A673 (cell line): ENCODE measurements around the gene B4GALT4. TPM values are rescaled to one million over a fixed set of nuclear protein-coding genes. Genes with fewer than 3 reads are reported as not detected.
"Not testable (repeated sequence)": the region's sequence is repeated elsewhere in the genome, so short reads cannot be mapped to it uniquely, and the experiment has no call there.

ENCODE experiments used
- BruUV-seq: library from RNA; stranded (reverse); fragments of 400-500 nt; replicated peaks from 2 replicates; lab custom pipeline; 2021; lab: Mats Ljungman, UMichigan
- CTCF ChIA-PET: fragments of 300-600 bp; sonication (Branson Sonifier 250); formaldehyde crosslinking; loops from one replicate; lab custom pipeline; 2022; ENCODE audit warnings: antibody characterized with exemption; lab: Charles Lee
- POLR2A ChIA-PET: fragments of 300-600 bp; sonication (Branson Sonifier 250); formaldehyde crosslinking; loops from one replicate; lab custom pipeline; 2022; ENCODE audit warnings: antibody characterized with exemption; ENCODE audit not compliant: low non-redundant PET; lab: Charles Lee
- DNase-seq: peaks from one replicate; pipeline ENCODE4 v3.0.0-alpha.2; 2015; ENCODE audit warnings: low spot score
- H3K27ac ChIP-seq: fragments of 200-600 bp; sonication (generic); 2 replicates; pipeline ENCODE4 v1.5.1; 2016; ENCODE audit warnings: mixed run types, low read depth, mild to moderate bottlenecking, mixed read lengths, antibody characterized with exemption, low read length; ENCODE audit not compliant: poor library complexity, severe bottlenecking
- H3K27me3 ChIP-seq: fragments of 200-600 bp; sonication (generic); replicated peaks from 2 replicates; pipeline ENCODE4 v1.6.1; 2017; ENCODE audit warnings: mixed run types, low read depth, mild to moderate bottlenecking, mixed read lengths, antibody characterized with exemption, low read length; ENCODE audit not compliant: insufficient read depth, poor library complexity
- H3K36me3 ChIP-seq: fragments of 200-600 bp; sonication (generic); 2 replicates; pipeline ENCODE4 v1.6.1; 2016; ENCODE audit warnings: mixed run types, mild to moderate bottlenecking, mixed read lengths, antibody characterized with exemption, low read length; ENCODE audit not compliant: insufficient read depth, poor library complexity, severe bottlenecking
- H3K4me1 ChIP-seq: fragments of 200-600 bp; sonication (generic); 2 replicates; pipeline ENCODE4 v1.6.1; 2017; ENCODE audit warnings: mixed run types, mild to moderate bottlenecking, mixed read lengths, antibody characterized with exemption, low read length; ENCODE audit not compliant: insufficient read depth, poor library complexity, severe bottlenecking
- H3K4me3 ChIP-seq: fragments of 200-600 bp; sonication (generic); 2 replicates; pipeline ENCODE4 v1.5.1; 2016; ENCODE audit warnings: low read depth, mixed run types, mild to moderate bottlenecking, mixed read lengths, low read length; ENCODE audit not compliant: poor library complexity, severe bottlenecking
- H3K9me3 ChIP-seq: fragments of 200-600 bp; sonication (generic); 2 replicates; pipeline ENCODE4 v1.6.1; 2016; ENCODE audit warnings: mixed run types, low read depth, mild to moderate bottlenecking, mixed read lengths, antibody characterized with exemption, low read length; ENCODE audit not compliant: poor library complexity, severe bottlenecking
- EZH2 ChIP-seq: fragments of 200-600 bp; sonication (generic); IDR thresholded peaks from 2 replicates; pipeline ENCODE4 v1.6.1; 2017; ENCODE audit warnings: borderline replicate concordance, low read depth, mild to moderate bottlenecking, mixed read lengths, antibody characterized with exemption, low read length; ENCODE audit not compliant: poor library complexity, severe bottlenecking
- intact Hi-C: fragments of 100-400 bp; cut with micrococcal nuclease; formaldehyde crosslinking; loops from one replicate; pipeline ENCODE4 v1.10.0; 2022; ENCODE audit not compliant: unreplicated experiment
- total RNA-seq: library from RNA; stranded (reverse); gene quantifications from 2 replicates; pipeline ENCODE4 v1.2.3, GENCODE V29; 2021
- TF ChIP-seq, protein P1 (sequence below): fragments of 300-800, 200-600 bp; sonication (generic); conservative IDR thresholded peaks from 2 replicates; pipeline ENCODE4 v1.5.1; 2017; ENCODE audit warnings: low read depth, mild to moderate bottlenecking, antibody characterized with exemption, low read length, moderate library complexity, mixed read lengths

Gene B4GALT4
- total RNA-seq, 1 experiment from 2014 or later = 10.8 TPM

DNA sequence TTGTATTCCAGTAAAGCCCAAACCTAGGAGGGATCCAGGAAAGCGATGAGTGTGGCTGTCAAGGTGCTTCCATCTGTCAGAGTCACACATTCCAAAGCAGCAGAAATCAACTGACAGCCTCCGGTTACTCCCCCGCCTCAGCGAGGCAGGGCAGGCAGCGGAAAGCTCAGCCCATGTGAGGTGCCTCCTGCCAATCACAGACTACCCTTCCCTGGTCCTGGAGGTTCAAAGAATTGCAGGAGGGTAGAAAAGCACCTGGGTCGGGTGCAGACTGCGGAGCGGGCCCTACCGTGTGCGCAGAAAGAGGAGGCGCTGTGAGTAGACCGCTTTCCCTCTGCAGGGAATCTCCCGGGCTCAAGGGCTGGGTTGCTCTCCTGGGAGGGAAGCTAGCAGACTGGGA is 67.4 kb downstream of the B4GALT4 start, which contains the start of gene UPK1B:
Gene UPK1B, plus strand, starts transcription at position 274 of the 400 bp plus-strand sequence. CDS start 13,144 bp downstream, outside the sequence.
- no peak within 1 kb of the TSS for H3K27ac ChIP-seq
- TF ChIP-seq EZH2 = no peak
- TF ChIP-seq, protein P1, sequence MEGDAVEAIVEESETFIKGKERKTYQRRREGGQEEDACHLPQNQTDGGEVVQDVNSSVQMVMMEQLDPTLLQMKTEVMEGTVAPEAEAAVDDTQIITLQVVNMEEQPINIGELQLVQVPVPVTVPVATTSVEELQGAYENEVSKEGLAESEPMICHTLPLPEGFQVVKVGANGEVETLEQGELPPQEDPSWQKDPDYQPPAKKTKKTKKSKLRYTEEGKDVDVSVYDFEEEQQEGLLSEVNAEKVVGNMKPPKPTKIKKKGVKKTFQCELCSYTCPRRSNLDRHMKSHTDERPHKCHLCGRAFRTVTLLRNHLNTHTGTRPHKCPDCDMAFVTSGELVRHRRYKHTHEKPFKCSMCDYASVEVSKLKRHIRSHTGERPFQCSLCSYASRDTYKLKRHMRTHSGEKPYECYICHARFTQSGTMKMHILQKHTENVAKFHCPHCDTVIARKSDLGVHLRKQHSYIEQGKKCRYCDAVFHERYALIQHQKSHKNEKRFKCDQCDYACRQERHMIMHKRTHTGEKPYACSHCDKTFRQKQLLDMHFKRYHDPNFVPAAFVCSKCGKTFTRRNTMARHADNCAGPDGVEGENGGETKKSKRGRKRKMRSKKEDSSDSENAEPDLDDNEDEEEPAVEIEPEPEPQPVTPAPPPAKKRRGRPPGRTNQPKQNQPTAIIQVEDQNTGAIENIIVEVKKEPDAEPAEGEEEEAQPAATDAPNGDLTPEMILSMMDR = no peak
- no peak for DNase-seq
- intact Hi-C loops = no loop called here
- CTCF ChIA-PET = no interaction called here
- no peaks in the 10 kb centered on the region for H3K4me1 ChIP-seq
- POLR2A ChIA-PET = no interaction called here
- H3K27me3 ChIP-seq = peaks cover 13% of the 10 kb centered on the region
- H3K4me3 ChIP-seq = no peak within 1 kb of the TSS
- no peaks in the 10 kb centered on the region for H3K36me3 ChIP-seq
- H3K9me3 ChIP-seq = no peaks in the 10 kb centered on the region
- BruUV-seq = no TSS peak

DNA sequence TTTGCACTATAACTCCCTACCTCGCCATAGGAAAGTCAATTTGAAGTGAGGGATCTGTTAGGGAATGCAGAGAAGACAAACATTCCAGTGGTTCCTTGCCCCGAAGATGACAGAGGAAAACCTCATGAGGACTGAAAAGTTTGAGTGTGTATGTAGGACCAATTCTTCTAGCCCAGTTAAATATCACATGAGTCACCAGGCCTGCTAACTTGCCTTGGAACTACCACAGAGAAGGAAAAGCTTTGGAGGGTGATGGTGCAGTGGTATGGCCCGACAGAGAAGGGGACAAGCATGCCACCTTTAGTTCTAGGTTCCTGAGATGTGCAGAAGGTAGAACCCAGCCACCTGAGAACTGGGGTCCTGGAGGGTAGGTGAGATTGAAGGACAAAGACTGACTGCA is 69.9 kb downstream of the B4GALT4 start:
- intact Hi-C loops = no loop called here
- no peaks in the 10 kb centered on the region for H3K36me3 ChIP-seq
- CTCF ChIA-PET = no interaction called here
- POLR2A ChIA-PET = no interaction called here
- no peaks in the 10 kb centered on the region for H3K4me1 ChIP-seq
- BruUV-seq = no TSS peak
- no peaks in the 10 kb centered on the region for H3K27me3 ChIP-seq
- TF ChIP-seq, protein P1 = no peak
- TF ChIP-seq EZH2 = no peak
- H3K4me3 ChIP-seq = no peak overlapping the region
- H3K27ac ChIP-seq = no peak overlapping the region
- no peaks in the 10 kb centered on the region for H3K9me3 ChIP-seq
- no peak for DNase-seq

DNA sequence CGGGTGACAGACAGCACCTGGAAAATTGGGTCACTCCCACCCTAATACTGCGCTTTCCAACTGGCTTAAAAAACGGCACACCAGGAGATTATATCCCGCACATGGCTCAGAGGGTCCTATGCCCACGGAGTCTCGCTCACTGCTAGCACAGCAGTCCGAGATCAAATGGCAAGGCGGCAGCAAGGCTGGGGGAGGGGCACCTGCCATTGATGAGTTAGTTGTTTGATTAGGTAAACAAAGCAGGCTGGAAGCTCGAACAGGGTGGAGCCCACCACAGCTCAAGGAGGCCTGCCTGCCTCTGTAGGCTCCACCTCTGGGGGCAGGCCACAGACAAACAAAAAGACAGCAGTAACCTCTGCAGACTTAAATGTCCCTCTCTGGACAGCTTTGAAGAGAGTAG is 75.9 kb downstream of the B4GALT4 start:
- H3K4me1 ChIP-seq, H3K4me3 ChIP-seq, POLR2A ChIA-PET, H3K36me3 ChIP-seq, DNase-seq, H3K27ac ChIP-seq, BruUV-seq, CTCF ChIA-PET, H3K9me3 ChIP-seq, H3K27me3 ChIP-seq, intact Hi-C loops: not testable (repeated sequence)

Other genes with a start within 250 kb of the B4GALT4 start
- not detected in 2 replicates for gene IGSF11, start 206.0 kb downstream of the B4GALT4 start, total RNA-seq
- not detected in 2 replicates for gene TEX55, start 94.7 kb downstream of the B4GALT4 start, total RNA-seq
- not detected in 2 replicates for gene UPK1B, start 67.3 kb downstream of the B4GALT4 start, total RNA-seq
- 7.8 and 12.0 TPM in 2 replicates for gene ARHGAP31, start 53.5 kb upstream of the B4GALT4 start, total RNA-seq
- gene TMEM39A, start 222.7 kb upstream of the B4GALT4 start, total RNA-seq = 37.0 and 39.7 TPM in 2 replicates
- 22.7 and 28.7 TPM in 2 replicates for gene POGLUT1, start 228.1 kb upstream of the B4GALT4 start, total RNA-seq